OCI-LY1 (cell line): ENCODE results near the gene KIF22.
A peak's percentile ranks its signal among the peaks of the same experiment; 100 is the strongest.

ENCODE experiments used
- H2AFZ ChIP-seq: fragments of 200-600 bp; sonication (generic), shearing (Covaris generic); 2 replicates; pipeline ENCODE4 v1.6.0; 2014; ENCODE audit warnings: antibody characterized with exemption, mild to moderate bottlenecking, low read length
- H3F3A ChIP-seq: fragments of 200-600 bp; sonication (generic), shearing (Covaris generic); 2 replicates; pipeline ENCODE4 v1.6.0; 2014; ENCODE audit warnings: mild to moderate bottlenecking, antibody characterized with exemption, low read length, moderate library complexity; ENCODE audit not compliant: insufficient read depth
- H3K27ac ChIP-seq: fragments of 200-600 bp; sonication (generic); 2 replicates; pipeline ENCODE4 v1.5.1; 2014; ENCODE audit warnings: low read length, mixed run types, mild to moderate bottlenecking, low read depth; ENCODE audit not compliant: poor library complexity, severe bottlenecking
- H3K27me3 ChIP-seq: fragments of 200-600 bp; sonication (generic); 2 replicates; pipeline ENCODE4 v1.6.0; 2014; ENCODE audit warnings: antibody characterized with exemption, mild to moderate bottlenecking, low read length, moderate library complexity; ENCODE audit not compliant: insufficient read depth
- H3K36me3 ChIP-seq: fragments of 200-600 bp; sonication (generic); 2 replicates; pipeline ENCODE4 v1.6.1; 2014; ENCODE audit warnings: mild to moderate bottlenecking, antibody characterized with exemption, low read length, moderate library complexity, mixed read lengths; ENCODE audit not compliant: insufficient read depth
- H3K4me1 ChIP-seq: fragments of 200-600 bp; sonication (generic); 2 replicates; pipeline ENCODE4 v1.5.1; 2014; ENCODE audit warnings: mild to moderate bottlenecking, low read length, moderate library complexity; ENCODE audit not compliant: insufficient read depth, severe bottlenecking
- H3K4me2 ChIP-seq: fragments of 200-600 bp; sonication (generic), shearing (Covaris generic); 2 replicates; pipeline ENCODE4 v1.6.1; 2014; ENCODE audit warnings: low read length
- H3K4me3 ChIP-seq: fragments of 200-600 bp; sonication (generic); 2 replicates; pipeline ENCODE4 v1.5.1; 2014; ENCODE audit warnings: low read length, low read depth, mild to moderate bottlenecking, mixed read lengths; ENCODE audit not compliant: poor library complexity, severe bottlenecking
- H3K79me2 ChIP-seq: fragments of 200-600 bp; shearing (Covaris generic); 2 replicates; pipeline ENCODE4 v1.6.1; 2016; ENCODE audit warnings: mixed run types, low read length, mixed read lengths; ENCODE audit not compliant: insufficient read depth
- H3K9ac ChIP-seq: fragments of 200-600 bp; sonication (generic), shearing (Covaris generic); 2 replicates; pipeline ENCODE4 v1.6.1; 2014; ENCODE audit warnings: mild to moderate bottlenecking, low read length, mixed read lengths
- H3K9me2 ChIP-seq: fragments of 200-600 bp; sonication (generic), shearing (Covaris generic); 2 replicates; pipeline ENCODE4 v1.6.1; 2014; ENCODE audit warnings: low read depth, mild to moderate bottlenecking, low read length, mixed read lengths
- H3K9me3 ChIP-seq: fragments of 200-600 bp; shearing (Covaris generic); 2 replicates; pipeline ENCODE4 v1.6.1; 2014; ENCODE audit warnings: low read length, mixed read lengths
- H4K20me1 ChIP-seq: fragments of 200-600 bp; sonication (generic), shearing (Covaris generic); 2 replicates; pipeline ENCODE4 v1.6.0; 2016; ENCODE audit warnings: mild to moderate bottlenecking, low read length; ENCODE audit not compliant: insufficient read depth
- EZH2 ChIP-seq: fragments of 200-600 bp; sonication (generic), shearing (Covaris generic); IDR thresholded peaks from 2 replicates; pipeline ENCODE4 v1.8.0; 2017; ENCODE audit warnings: borderline replicate concordance, mixed run types, mild to moderate bottlenecking, antibody characterized with exemption, low read length, moderate library complexity, mixed read lengths
- TF ChIP-seq, protein P1 (sequence below): fragments of 200-600 bp; sonication (generic), shearing (Covaris generic); IDR thresholded peaks from 2 replicates; pipeline ENCODE4 v1.5.1; 2017; ENCODE audit warnings: mild to moderate bottlenecking, antibody characterized with exemption, low read length, moderate library complexity, mixed read lengths

KIF22 gene

DNA sequence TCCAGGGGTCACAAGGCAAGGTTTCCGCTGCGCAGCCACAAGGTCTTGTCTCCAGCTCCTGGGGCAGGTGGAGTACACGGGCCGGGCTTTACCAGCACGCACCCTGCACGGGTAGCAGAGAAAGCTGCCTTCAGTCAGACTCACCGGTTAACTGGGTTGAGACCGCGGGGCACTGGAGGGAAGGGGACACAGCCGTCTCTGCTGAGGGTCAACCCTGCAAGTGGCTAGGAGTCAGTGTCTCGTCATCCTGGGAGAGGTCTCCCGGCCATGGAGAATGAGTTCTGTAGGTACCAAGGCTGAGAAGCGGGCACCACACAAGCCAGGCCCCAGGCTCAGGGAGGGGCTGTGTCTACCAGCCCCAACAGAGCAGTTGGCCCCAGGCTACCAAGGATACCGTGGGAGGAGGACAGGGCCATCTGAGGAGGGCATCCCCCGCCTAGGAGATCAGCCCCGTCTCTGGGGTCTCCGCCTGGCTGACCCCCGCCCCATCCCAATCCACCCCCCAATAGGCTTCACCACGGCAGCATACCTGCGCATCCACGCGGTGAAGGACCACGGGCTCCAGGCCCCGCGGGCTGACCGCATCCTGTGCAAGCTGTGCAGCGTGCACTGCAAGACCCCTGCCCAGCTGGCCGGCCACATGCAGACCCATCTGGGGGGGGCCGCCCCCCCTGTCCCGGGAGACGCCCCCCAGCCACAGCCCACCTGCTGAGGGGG, 18.6 kb downstream of the KIF22 start:
- no peaks in the 10 kb centered on the region for H3K9me3 ChIP-seq
- no peaks in the 10 kb centered on the region for H3K9me2 ChIP-seq
- peak overlapping the region; percentile 74; the same call in 1 of the 2 replicates for H3K9ac ChIP-seq
- no peak overlapping the region for H3K27ac ChIP-seq
- no peaks in the 10 kb centered on the region for H3K79me2 ChIP-seq
- no peaks in the 10 kb centered on the region for H3F3A ChIP-seq
- peaks cover 42% of the 10 kb centered on the region for H3K36me3 ChIP-seq
- H3K4me3 ChIP-seq: peak overlapping the region; percentile 68
- no peaks in the 10 kb centered on the region for H4K20me1 ChIP-seq
- TF ChIP-seq EZH2: no peak
- TF ChIP-seq, protein P1, sequence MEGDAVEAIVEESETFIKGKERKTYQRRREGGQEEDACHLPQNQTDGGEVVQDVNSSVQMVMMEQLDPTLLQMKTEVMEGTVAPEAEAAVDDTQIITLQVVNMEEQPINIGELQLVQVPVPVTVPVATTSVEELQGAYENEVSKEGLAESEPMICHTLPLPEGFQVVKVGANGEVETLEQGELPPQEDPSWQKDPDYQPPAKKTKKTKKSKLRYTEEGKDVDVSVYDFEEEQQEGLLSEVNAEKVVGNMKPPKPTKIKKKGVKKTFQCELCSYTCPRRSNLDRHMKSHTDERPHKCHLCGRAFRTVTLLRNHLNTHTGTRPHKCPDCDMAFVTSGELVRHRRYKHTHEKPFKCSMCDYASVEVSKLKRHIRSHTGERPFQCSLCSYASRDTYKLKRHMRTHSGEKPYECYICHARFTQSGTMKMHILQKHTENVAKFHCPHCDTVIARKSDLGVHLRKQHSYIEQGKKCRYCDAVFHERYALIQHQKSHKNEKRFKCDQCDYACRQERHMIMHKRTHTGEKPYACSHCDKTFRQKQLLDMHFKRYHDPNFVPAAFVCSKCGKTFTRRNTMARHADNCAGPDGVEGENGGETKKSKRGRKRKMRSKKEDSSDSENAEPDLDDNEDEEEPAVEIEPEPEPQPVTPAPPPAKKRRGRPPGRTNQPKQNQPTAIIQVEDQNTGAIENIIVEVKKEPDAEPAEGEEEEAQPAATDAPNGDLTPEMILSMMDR: no peak
- H3K4me1 ChIP-seq: peaks cover 63% of the 10 kb centered on the region
- peak overlapping the region; percentile 81 for H3K4me2 ChIP-seq
- H3K27me3 ChIP-seq: no peaks in the 10 kb centered on the region
- H2AFZ ChIP-seq: no peak overlapping the region

DNA sequence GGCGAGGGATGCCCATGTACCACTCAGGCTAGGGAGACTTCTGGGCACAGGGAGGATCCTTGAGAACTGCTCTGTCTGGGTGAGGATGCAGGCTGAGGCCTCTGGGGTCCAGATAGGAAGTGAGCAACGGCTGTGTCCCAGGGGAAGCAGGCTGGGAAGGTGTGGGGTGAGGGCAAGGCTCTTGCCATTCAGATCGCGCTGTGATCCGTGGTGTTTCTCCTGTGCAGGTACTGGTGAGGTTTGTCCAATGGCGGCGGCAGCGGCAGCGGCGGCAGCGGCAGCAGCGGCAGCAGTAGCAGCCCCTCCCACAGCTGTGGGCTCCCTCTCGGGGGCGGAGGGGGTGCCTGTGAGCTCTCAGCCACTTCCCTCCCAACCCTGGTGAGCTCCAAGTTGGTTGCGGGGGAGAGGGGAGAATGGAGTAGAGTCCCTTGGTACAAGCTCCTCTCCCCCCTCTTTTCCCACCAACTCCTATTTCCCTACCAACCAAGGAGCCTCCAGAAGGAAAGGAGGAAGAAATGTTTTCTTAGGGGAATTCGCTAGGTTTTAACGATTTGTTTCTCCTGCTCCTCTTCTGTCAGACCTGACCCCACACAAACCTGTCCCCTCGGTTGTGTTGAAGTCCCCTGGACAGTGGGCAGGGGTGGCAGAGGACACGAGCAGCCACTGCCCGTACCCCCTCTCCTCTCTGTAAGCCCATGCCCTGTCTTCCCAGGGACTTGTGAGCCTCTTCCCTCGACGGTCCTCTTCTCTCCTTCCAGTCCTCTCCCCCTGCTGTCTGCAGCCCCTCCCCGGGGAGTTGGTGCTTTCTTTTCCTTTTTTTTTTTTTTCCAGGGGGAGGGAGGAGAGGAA, 19.5 kb downstream of the KIF22 start:
- Histone ChIP-seq H3K36me3 (peaks cover 37% of the 10 kb centered on the region), H3K27me3 (no peaks in the 10 kb centered on the region), H3K4me1 (peaks cover 56% of the 10 kb centered on the region), H3K9me2 (no peaks in the 10 kb centered on the region), H3K4me3 (peak overlapping the region; percentile 68), H3K9ac (peak overlapping the region; percentile 74; the same call in 1 of the 2 replicates), H3K9me3 (no peaks in the 10 kb centered on the region), H3K79me2 (no peaks in the 10 kb centered on the region), H2AFZ (no peak overlapping the region), H3K4me2 (peak overlapping the region; percentile 81), H4K20me1 (no peaks in the 10 kb centered on the region), H3K27ac (no peak overlapping the region), H3F3A (no peaks in the 10 kb centered on the region)
- TF ChIP-seq, protein P1: no peak
- TF ChIP-seq EZH2: no peak

DNA sequence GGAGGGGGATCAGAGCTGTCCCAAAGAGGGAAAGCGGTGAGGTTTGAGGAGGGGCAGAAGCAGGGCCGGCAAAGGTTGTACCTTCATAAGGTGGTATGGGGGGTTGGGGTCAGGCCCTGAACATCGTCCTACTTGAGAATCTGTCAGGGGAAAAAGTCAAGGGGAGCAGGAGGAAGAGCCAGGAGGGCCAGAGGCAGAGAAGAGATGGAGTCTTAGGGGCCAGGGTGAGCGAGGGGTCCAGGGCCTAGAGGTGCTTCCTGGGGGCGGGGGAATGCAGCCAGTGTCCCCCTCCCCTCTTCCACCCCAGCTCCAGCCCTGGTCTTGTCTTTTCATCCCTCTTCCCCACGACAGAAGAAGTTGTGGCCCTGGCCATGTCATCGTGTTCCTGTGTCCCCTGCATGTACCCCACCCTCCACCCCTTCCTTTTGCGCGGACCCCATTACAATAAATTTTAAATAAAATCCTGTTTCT, 20.2 kb downstream of the KIF22 start:
- no peaks in the 10 kb centered on the region for H3F3A ChIP-seq
- peak overlapping the region; percentile 68 for H3K4me3 ChIP-seq
- H3K4me1 ChIP-seq: peaks cover 60% of the 10 kb centered on the region
- H4K20me1 ChIP-seq: no peaks in the 10 kb centered on the region
- H3K9me3 ChIP-seq: no peaks in the 10 kb centered on the region
- H3K27ac ChIP-seq: no peak overlapping the region
- no peaks in the 10 kb centered on the region for H3K79me2 ChIP-seq
- peak overlapping the region; percentile 15; the same call in 1 of the 2 replicates for H3K9ac ChIP-seq
- no peaks in the 10 kb centered on the region for H3K27me3 ChIP-seq
- peak overlapping the region; percentile 81 for H3K4me2 ChIP-seq
- H3K36me3 ChIP-seq: peaks cover 36% of the 10 kb centered on the region
- TF ChIP-seq, protein P1: no peak
- no peak for TF ChIP-seq EZH2
- no peak overlapping the region for H2AFZ ChIP-seq
- H3K9me2 ChIP-seq: no peaks in the 10 kb centered on the region
